Breast epithelium (tissue), 3 donors: ENCODE measurements around the gene PSMF1.

Experiments
- POLR2AphosphoS5 ChIP-seq, 3 donors: sonication (generic); formaldehyde crosslinking; IDR thresholded peaks; one replicate each; pipeline ENCODE4 v1.6.1; 2017; ENCODE audit warnings: antibody characterized with exemption in 3 of 3
- TF ChIP-seq, protein P1 (sequence below), 3 donors: fragments of 450-650 bp; IDR thresholded peaks; one replicate each; pipeline ENCODE4 v1.5.1; 2016 to 2017; ENCODE audit warnings: antibody characterized with exemption in 3 of 3, mild to moderate bottlenecking in 3 of 3, moderate library complexity in 3 of 3

DNA sequence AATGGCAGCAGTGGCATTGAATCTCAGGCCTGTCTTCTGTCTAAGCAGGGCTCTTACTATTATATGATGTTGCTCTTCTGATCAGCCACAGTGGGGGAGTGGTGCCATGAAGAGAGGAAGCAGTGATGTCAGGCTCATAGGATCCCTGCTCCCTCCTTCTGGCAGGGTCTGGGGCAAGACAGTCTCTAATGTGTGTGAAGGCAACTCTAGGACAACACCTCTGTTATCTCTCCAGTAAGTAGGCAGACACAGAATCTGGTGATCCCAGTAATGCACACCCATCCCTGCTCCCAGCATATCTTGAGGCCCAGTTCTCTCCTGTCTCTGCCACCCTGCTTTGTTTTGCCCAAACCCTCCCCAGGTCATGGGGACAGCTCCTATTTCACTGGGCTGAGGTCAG, 93.6 kb downstream of the PSMF1 start:
- TF ChIP-seq, protein P1, sequence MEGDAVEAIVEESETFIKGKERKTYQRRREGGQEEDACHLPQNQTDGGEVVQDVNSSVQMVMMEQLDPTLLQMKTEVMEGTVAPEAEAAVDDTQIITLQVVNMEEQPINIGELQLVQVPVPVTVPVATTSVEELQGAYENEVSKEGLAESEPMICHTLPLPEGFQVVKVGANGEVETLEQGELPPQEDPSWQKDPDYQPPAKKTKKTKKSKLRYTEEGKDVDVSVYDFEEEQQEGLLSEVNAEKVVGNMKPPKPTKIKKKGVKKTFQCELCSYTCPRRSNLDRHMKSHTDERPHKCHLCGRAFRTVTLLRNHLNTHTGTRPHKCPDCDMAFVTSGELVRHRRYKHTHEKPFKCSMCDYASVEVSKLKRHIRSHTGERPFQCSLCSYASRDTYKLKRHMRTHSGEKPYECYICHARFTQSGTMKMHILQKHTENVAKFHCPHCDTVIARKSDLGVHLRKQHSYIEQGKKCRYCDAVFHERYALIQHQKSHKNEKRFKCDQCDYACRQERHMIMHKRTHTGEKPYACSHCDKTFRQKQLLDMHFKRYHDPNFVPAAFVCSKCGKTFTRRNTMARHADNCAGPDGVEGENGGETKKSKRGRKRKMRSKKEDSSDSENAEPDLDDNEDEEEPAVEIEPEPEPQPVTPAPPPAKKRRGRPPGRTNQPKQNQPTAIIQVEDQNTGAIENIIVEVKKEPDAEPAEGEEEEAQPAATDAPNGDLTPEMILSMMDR (IDR thresholded peaks at IDR 0.05): no peak
- TF ChIP-seq POLR2AphosphoS5 (IDR thresholded peaks at IDR 0.05): no peak
